GM20431 (cell line): ENCODE measurements around the gene USP35.

ENCODE experiments used
- in situ Hi-C: fragments of 300-500 bp; cut with MseI, MboI; formaldehyde crosslinking; loops from one replicate; pipeline ENCODE4 v1.15.0; 2020; ENCODE audit warnings: low sequenced_read_pairs; ENCODE audit not compliant: unreplicated experiment

Gene USP35

DNA sequence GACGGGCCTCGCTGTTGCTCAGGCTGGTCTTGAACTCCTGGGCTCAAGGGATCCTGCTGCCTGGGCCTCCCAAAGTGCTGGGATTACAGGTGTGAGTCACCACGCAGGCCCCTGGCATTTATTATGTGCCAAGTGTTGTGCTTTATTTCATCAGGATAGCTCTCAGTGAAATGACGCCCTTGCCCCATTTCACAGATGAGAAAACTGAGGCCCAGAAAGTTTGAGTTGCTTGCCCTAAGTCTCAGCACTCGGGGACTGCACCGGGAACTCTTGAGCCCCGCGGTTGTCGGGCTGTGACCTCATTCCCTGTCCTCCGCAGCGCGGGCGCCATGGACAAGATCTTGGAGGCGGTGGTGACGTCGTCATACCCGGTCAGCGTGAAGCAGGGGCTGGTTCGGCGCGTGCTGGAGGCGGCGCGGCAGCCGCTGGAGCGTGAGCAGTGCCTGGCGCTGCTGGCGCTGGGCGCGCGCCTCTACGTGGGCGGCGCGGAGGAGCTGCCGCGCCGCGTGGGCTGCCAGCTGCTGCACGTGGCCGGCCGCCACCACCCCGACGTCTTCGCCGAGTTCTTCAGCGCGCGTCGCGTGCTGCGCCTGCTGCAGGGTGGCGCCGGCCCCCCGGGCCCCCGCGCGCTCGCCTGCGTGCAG is 7.3 kb downstream of the USP35 start:
- in situ Hi-C loops = no loop called here

- in situ Hi-C loops = no loop called here
These were observed 8.0 kb downstream of the USP35 start for GRCh38 chr11:78196661-78197091.

DNA sequence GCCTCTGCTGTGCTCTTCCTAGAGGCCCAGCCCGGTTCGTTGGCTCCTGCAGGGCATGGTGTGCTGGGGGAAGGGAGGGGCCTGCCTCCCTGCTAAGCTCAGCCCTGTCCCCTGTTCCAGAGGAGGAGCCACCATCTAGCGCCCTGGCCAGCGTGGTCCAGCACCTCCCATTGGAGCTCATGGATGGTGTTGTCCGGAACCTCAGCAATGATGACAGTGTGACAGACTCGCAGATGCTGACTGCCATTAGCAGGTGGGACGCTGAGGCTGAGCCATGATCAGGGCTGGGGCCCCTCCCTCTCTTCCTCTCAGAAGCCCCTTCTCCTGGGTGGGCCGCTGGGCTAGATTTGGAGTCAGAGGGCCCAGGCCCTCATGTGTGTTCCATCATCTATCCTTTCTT is 9.1 kb downstream of the USP35 start:
- in situ Hi-C loops = no loop called here

- in situ Hi-C loops = no loop called here
These were observed 10.4 kb downstream of the USP35 start for GRCh38 chr11:78199015-78199652.

GRCh38 chr11:78199653-78200015 is 10.9 kb downstream of the USP35 start:
- in situ Hi-C loops = no loop called here

- in situ Hi-C loops = no loop called here
These were observed 11.3 kb downstream of the USP35 start for GRCh38 chr11:78200061-78200460.

DNA sequence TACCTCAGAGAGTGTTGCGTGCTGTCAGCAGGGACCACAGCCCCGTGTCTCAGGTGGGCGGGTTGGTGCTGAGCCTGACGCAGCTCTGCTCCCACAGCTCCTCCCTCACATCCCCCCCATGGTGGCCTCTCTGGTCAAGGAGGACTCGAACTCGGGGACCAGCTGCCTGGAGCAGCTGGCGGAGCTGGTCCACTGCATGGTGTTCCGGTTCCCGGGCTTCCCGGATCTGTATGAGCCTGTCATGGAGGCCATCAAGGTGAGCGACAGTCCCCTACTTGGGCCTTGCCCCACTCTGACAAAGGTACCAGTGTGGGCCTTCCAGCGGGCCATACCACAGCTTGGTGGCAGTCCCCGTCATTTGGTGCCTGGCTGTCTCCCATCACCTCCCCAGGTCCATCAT is 11.8 kb downstream of the USP35 start:
- in situ Hi-C loops = no loop called here

DNA sequence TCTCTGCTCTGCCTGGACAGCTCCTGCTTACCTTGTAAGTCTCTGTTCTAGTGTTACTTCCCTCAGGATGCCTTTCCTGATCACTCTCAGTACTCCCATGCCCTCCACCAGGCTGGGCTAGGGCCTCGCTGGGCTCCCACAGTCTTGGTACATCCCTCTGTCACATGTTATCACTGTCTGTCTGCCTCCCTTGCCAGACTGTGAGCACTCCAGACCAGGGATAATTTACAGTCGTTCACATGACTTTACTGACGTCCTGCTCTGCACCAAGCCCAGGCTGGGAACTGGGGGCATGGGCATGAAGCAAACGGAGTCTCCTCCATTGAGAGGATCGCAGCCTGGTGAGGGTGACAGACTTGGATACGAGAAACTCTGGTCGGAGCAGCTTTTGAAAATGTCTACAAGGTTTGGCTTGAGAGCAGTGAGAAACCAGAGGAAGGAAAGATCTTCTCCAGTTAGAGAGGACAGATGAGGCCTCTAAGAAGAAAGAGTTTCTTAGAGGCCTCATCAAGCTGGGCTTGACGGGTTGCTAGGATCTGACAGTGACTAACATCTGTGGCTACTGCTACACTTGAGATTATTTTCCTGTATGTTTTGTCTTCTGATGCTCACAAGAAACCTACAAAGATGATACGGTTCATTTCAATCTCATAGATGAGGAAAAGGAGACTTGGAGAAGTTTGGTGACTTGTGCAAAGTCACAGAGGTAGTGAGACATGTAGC is 12.5 kb downstream of the USP35 start:
- in situ Hi-C loops = no loop called here

DNA sequence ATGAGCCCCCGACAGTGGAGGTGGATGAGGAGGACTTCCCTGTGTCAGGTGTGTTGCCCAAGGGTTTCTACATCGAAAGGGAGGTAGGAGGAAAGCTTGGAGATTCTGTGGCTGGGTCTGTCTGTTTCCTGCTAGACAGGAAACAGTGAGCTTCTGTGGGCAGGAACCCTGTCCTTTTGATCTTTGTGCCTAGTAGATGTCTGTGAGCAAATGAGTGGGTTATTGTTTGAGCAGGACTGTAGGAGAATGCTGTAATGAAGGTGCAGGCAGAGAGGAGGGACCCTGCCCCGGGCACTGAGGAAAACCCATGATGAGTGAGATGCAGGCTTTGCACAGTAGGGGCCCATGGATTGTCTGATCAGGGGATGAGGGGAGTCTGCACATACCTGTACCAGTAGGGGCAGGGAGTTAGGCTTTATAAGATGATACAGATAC is 14.0 kb downstream of the USP35 start:
- in situ Hi-C loops = no loop called here

- in situ Hi-C loops = no loop called here
These were observed 14.5 kb downstream of the USP35 start for GRCh38 chr11:78203184-78203583.

DNA sequence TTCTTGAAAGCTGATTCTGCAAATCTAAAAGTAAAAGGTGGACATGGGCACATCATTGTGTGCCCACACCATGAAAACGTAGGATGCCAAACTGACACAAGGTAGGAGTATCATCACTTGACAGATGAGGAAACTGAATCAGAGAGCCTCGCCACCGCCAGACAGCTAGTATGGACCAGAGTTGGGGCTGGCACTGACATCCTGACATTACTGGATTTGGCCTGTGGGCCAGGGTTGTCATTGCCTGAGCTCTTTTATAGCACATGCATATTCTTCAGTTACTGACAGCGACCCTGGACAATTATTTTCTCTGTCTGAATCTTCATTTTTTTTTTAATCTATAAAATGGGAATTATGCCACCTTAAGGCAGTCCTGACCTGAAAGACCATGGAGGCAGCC is 16.5 kb downstream of the USP35 start:
- in situ Hi-C loops = no loop called here

- in situ Hi-C loops = no loop called here
These were observed 17.0 kb downstream of the USP35 start for GRCh38 chr11:78205691-78206090.

- in situ Hi-C loops = no loop called here
These were observed 19.0 kb downstream of the USP35 start for GRCh38 chr11:78207532-78208256.

DNA sequence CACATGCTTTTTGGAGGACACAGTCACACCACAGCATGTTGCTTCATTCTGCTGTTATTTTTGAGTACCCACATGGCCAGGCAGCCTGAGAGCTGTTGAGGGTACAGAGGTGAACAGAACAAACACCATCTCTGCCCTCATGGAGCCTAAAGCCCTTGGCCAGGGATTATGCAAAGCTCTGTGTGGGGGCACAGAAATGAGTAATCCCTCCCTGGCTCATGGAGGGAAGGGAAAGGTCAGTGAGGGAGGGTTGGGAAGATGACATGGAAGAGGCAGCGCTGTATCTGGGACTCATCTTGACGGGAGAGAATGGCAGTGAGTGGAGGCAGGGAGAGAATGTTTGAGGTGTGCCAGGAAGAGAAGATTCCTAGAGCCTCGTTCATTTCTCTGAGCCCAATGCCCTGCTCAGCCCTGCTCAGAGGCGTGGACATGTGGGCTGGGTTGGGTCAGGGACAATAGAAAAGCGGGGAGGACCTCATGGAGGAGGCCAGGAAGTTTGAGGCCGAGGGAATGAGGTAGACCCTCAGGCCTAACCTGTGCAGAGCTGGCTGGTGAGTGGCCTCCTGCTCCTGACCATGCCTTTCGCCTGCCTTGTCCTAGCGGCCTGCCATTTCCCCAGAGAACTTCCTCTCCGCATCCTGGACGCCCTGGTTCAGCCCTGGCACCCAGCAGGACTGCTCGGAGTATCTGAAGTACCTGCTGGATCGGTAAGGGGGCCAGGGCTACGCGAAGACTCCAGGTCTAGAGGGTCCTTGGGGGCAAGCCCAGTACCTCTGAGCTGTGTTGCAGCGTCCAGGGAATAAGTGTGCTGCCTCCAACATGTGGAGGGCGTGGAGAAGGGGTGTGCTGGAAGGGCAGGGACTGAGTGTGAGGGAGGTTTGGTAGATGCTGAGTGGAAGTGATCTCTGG is 19.8 kb downstream of the USP35 start:
- in situ Hi-C loops = no loop called here

GRCh38 chr11:78209478-78209877 is 20.8 kb downstream of the USP35 start:
- in situ Hi-C loops = no loop called here

GRCh38 chr11:78210000-78210608 is 21.4 kb downstream of the USP35 start:
- in situ Hi-C loops = no loop called here

- in situ Hi-C loops = no loop called here
These were observed 22.8 kb downstream of the USP35 start for GRCh38 chr11:78211565-78211964.

- in situ Hi-C loops = no loop called here
These were observed 24.1 kb downstream of the USP35 start for GRCh38 chr11:78212586-78213371.
